ENCODE results near the gene EFCAB11.

DNA sequence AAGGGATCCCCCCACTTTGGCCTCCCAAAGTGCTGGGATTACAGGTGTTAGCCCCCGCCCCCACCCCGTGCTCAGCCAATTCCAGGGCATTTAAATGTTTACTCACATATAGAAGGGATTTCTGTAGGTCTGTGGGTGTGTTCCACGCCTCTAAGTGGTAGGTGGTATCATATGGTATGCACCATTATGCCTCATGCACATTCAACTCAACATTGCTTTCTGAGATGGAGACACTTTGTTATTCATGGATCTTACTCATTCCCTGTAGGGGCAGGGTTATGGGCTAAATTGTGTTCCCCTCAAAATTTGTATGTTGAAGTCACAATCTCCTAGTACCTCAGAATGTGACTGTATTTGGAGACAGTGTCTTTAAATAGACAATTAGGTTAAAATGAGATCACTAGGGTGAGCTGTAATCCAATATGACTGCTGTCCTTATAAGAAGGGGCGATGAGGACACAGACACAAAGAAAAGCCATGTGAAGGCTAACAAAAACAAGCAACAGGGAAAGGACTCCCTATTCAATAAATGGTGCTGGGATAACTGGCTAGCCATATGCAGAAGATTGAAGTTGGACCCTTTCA is 200.6 kb downstream of the EFCAB11 start:
- TF ChIP-seq CTCF (IDR thresholded peaks at IDR 0.05) (no peak), POLR2A (IDR thresholded peaks at IDR 0.05) (no peak)

Data from esophagus squamous epithelium (tissue), 4 donors.